Activated CD4-positive, alpha-beta T cell treated with anti-CD3 and anti-CD28 coated beads, Interleukin-2, amount 10 ng/mL, durations not matched to agents 24 days and 14 days (primary cell): ENCODE data around the gene PRSS33. TPM values are rescaled to one million over a fixed set of nuclear protein-coding genes. Genes with fewer than 3 reads are reported as not detected.

Source experiments
- DNase-seq: peaks from one replicate; pipeline ENCODE4 v3.0.0; 2022
- H3K27ac Mint-ChIP-seq: one replicate; pipeline ENCODE4 v1.8.0; 2022; ENCODE audit warnings: mild to moderate bottlenecking, mixed read lengths
- H3K27me3 Mint-ChIP-seq: one replicate; pipeline ENCODE4 v1.8.0; 2022; ENCODE audit warnings: mixed read lengths
- H3K36me3 Mint-ChIP-seq: one replicate; pipeline ENCODE4 v1.8.0; 2022; ENCODE audit warnings: low read depth, mild to moderate bottlenecking, mixed read lengths
- H3K4me1 Mint-ChIP-seq: one replicate; pipeline ENCODE4 v1.8.0; 2021; ENCODE audit warnings: mixed read lengths
- H3K4me3 Mint-ChIP-seq: one replicate; pipeline ENCODE4 v1.8.0; 2022; ENCODE audit warnings: mild to moderate bottlenecking, moderate library complexity, mixed read lengths
- H3K9me3 Mint-ChIP-seq: one replicate; pipeline ENCODE4 v1.8.0; 2021; ENCODE audit warnings: mixed read lengths
- intact Hi-C: fragments of 100-400 bp; cut with micrococcal nuclease; formaldehyde crosslinking; loops from one replicate; pipeline ENCODE4 v1.15.1; 2023
- total RNA-seq: library from RNA; stranded (reverse); gene quantifications from 2 replicates; pipeline ENCODE4 v1.2.3, GENCODE V29; 2022

PRSS33 gene
- total RNA-seq, 1 donor from 2014 or later: not detected

- H3K4me1 Mint-ChIP-seq: peaks cover 3% of the 10 kb centered on the region
- no peak overlapping the region for H3K4me3 Mint-ChIP-seq
- no peaks in the 10 kb centered on the region for H3K36me3 Mint-ChIP-seq
- no peak overlapping the region for H3K27ac Mint-ChIP-seq
- H3K9me3 Mint-ChIP-seq: no peaks in the 10 kb centered on the region
- no peak for DNase-seq
- intact Hi-C loops: no loop called here
- H3K27me3 Mint-ChIP-seq: peaks cover 1% of the 10 kb centered on the region
These were observed 39.4 kb upstream of the PRSS33 start for GRCh38 chr16:2826591-2827373.

- no peak overlapping the region for H3K4me3 Mint-ChIP-seq
- intact Hi-C loops: no loop called here
- H3K9me3 Mint-ChIP-seq: no peaks in the 10 kb centered on the region
- H3K36me3 Mint-ChIP-seq: no peaks in the 10 kb centered on the region
- H3K4me1 Mint-ChIP-seq: peaks cover 3% of the 10 kb centered on the region
- H3K27ac Mint-ChIP-seq: no peak overlapping the region
- DNase-seq: no peak
- H3K27me3 Mint-ChIP-seq: peaks cover 1% of the 10 kb centered on the region
These were observed 38.5 kb upstream of the PRSS33 start for GRCh38 chr16:2825906-2826305.

- no peak overlapping the region for H3K4me3 Mint-ChIP-seq
- H3K36me3 Mint-ChIP-seq: no peaks in the 10 kb centered on the region
- no peak for DNase-seq
- H3K9me3 Mint-ChIP-seq: no peaks in the 10 kb centered on the region
- peaks cover 3% of the 10 kb centered on the region for H3K4me1 Mint-ChIP-seq
- intact Hi-C loops: no loop called here
- peak overlapping the region; percentile 16 for H3K27ac Mint-ChIP-seq
- peaks cover 1% of the 10 kb centered on the region for H3K27me3 Mint-ChIP-seq
These were observed 37.8 kb upstream of the PRSS33 start for GRCh38 chr16:2825049-2825742.

GRCh38 chr16:2824626-2825025 is 37.3 kb upstream of the PRSS33 start:
- Mint-ChIP-seq H3K27me3 (peaks cover 1% of the 10 kb centered on the region), H3K27ac (peak overlapping the region; percentile 16), H3K4me3 (no peak overlapping the region), H3K9me3 (no peaks in the 10 kb centered on the region), H3K4me1 (no peaks in the 10 kb centered on the region), H3K36me3 (no peaks in the 10 kb centered on the region)
- no peak for DNase-seq
- intact Hi-C loops: no loop called here

GRCh38 chr16:2822496-2822895 is 35.1 kb upstream of the PRSS33 start:
- H3K27me3 Mint-ChIP-seq: peaks cover 1% of the 10 kb centered on the region
- no peaks in the 10 kb centered on the region for H3K9me3 Mint-ChIP-seq
- intact Hi-C loops: no loop called here
- H3K36me3 Mint-ChIP-seq: no peaks in the 10 kb centered on the region
- H3K4me1 Mint-ChIP-seq: no peaks in the 10 kb centered on the region
- no peak overlapping the region for H3K27ac Mint-ChIP-seq
- DNase-seq: no peak
- H3K4me3 Mint-ChIP-seq: no peak overlapping the region

- Mint-ChIP-seq H3K9me3 (no peaks in the 10 kb centered on the region), H3K4me3 (no peak overlapping the region), H3K36me3 (no peaks in the 10 kb centered on the region), H3K27me3 (peaks cover 1% of the 10 kb centered on the region), H3K4me1 (no peaks in the 10 kb centered on the region), H3K27ac (no peak overlapping the region)
- intact Hi-C loops: no loop called here
- DNase-seq: no peak
These were observed 34.8 kb upstream of the PRSS33 start for GRCh38 chr16:2822158-2822495.

- Mint-ChIP-seq H3K36me3 (no peaks in the 10 kb centered on the region), H3K27ac (no peak overlapping the region)
- no peak for DNase-seq
These were observed 34.3 kb upstream of the PRSS33 start for GRCh38 chr16:2821487-2822157.

GRCh38 chr16:2820836-2821486 is 33.6 kb upstream of the PRSS33 start:
- no peaks in the 10 kb centered on the region for H3K9me3 Mint-ChIP-seq
- no peaks in the 10 kb centered on the region for H3K4me1 Mint-ChIP-seq
- DNase-seq: no peak
- H3K27ac Mint-ChIP-seq: no peak overlapping the region
- intact Hi-C loops: no loop called here
- H3K36me3 Mint-ChIP-seq: no peaks in the 10 kb centered on the region
- peaks cover 1% of the 10 kb centered on the region for H3K27me3 Mint-ChIP-seq
- H3K4me3 Mint-ChIP-seq: no peak overlapping the region

More at GRCh38 chr16:2821487-2822157, 34.3 kb upstream of the PRSS33 start:
- Mint-ChIP-seq H3K4me1 (no peaks in the 10 kb centered on the region), H3K27me3 (peaks cover 1% of the 10 kb centered on the region), H3K4me3 (no peak overlapping the region), H3K9me3 (no peaks in the 10 kb centered on the region)
- intact Hi-C loops: no loop called here

- Mint-ChIP-seq H3K4me3 (no peak overlapping the region), H3K9me3 (no peaks in the 10 kb centered on the region), H3K27ac (no peak overlapping the region), H3K4me1 (no peaks in the 10 kb centered on the region), H3K27me3 (peaks cover 1% of the 10 kb centered on the region), H3K36me3 (no peaks in the 10 kb centered on the region)
- intact Hi-C loops: no loop called here
- DNase-seq: no peak
These were observed 32.8 kb upstream of the PRSS33 start for GRCh38 chr16:2819939-2820835.

GRCh38 chr16:2819179-2819938 is 32.0 kb upstream of the PRSS33 start:
- Mint-ChIP-seq H3K4me1 (no peaks in the 10 kb centered on the region), H3K9me3 (no peaks in the 10 kb centered on the region), H3K36me3 (no peaks in the 10 kb centered on the region), H3K27ac (no peak overlapping the region), H3K4me3 (no peak overlapping the region), H3K27me3 (peaks cover 1% of the 10 kb centered on the region)
- intact Hi-C loops: no loop called here
- no peak for DNase-seq

- no peaks in the 10 kb centered on the region for H3K9me3 Mint-ChIP-seq
- peak overlapping the region; percentile 43 for H3K27ac Mint-ChIP-seq
- no peaks in the 10 kb centered on the region for H3K36me3 Mint-ChIP-seq
- intact Hi-C loops: no loop called here
- DNase-seq: no peak
- peaks cover 1% of the 10 kb centered on the region for H3K27me3 Mint-ChIP-seq
- H3K4me1 Mint-ChIP-seq: no peaks in the 10 kb centered on the region
- H3K4me3 Mint-ChIP-seq: no peak overlapping the region
These were observed 31.0 kb upstream of the PRSS33 start for GRCh38 chr16:2818272-2818876.
